BLaER1 (cell line): ENCODE data around the gene C5orf46.
"Not testable (repeated sequence)": the region's sequence is repeated elsewhere in the genome, so short reads cannot be mapped to it uniquely, and the experiment has no call there.

Experiments used
- H3K27ac ChIP-seq: shearing (Covaris generic); formaldehyde crosslinking; 2 replicates; pipeline ENCODE4 v1.8.1; 2022
- H3K27me3 ChIP-seq: shearing (Covaris generic); formaldehyde crosslinking; 2 replicates; pipeline ENCODE4 v1.8.1; 2022
- H3K36me3 ChIP-seq: shearing (Covaris generic); formaldehyde crosslinking; 2 replicates; pipeline ENCODE4 v1.8.1; 2022
- H3K4me1 ChIP-seq: shearing (Covaris generic); formaldehyde crosslinking; 2 replicates; pipeline ENCODE4 v1.8.1; 2022
- H3K4me2 ChIP-seq: shearing (Covaris generic); formaldehyde crosslinking; 2 replicates; pipeline ENCODE4 v1.8.1; 2022
- H3K4me3 ChIP-seq: shearing (Covaris generic); formaldehyde crosslinking; 2 replicates; pipeline ENCODE4 v1.8.1; 2022
- H3K9ac ChIP-seq: shearing (Covaris generic); formaldehyde crosslinking; 2 replicates; pipeline ENCODE4 v1.8.1; 2022
- H3K9me3 ChIP-seq: shearing (Covaris generic); formaldehyde crosslinking; 2 replicates; pipeline ENCODE4 v1.8.1; 2022
- H4K20me1 ChIP-seq: shearing (Covaris generic); formaldehyde crosslinking; 2 replicates; pipeline ENCODE4 v1.8.1; 2022
- Cebpa-rat ChIP-seq: shearing (Covaris generic); IDR thresholded peaks from 2 replicates; pipeline ENCODE4 v1.8.1; 2022

The C5orf46 gene

GRCh38 chr5:147878066-147878759, 28.1 kb downstream of the C5orf46 start, which contains the start of gene SCGB3A2:
Gene SCGB3A2 (plus strand): TSS chr5:147878711. CDS start chr5:147878804, 93 bp downstream.
- no peak within 1 kb of the TSS for H3K27ac ChIP-seq
- no peaks in the 10 kb centered on the region for H3K9me3 ChIP-seq
- no peak within 1 kb of the TSS for H3K4me3 ChIP-seq
- no peak within 1 kb of the TSS for H3K9ac ChIP-seq
- H3K36me3 ChIP-seq: no peaks in the 10 kb centered on the region
- no peaks in the 10 kb centered on the region for H3K4me1 ChIP-seq
- no peak for TF ChIP-seq Cebpa-rat
- H3K4me2 ChIP-seq: no peak within 1 kb of the TSS
- H3K27me3 ChIP-seq: no peaks in the 10 kb centered on the region
- H4K20me1 ChIP-seq: no peaks in the 10 kb centered on the region

- H3K9ac ChIP-seq: no peak overlapping the region
- H3K4me2 ChIP-seq: no peak overlapping the region
- H3K4me3 ChIP-seq: no peak overlapping the region
- no peaks in the 10 kb centered on the region for H3K27me3 ChIP-seq
- no peak for TF ChIP-seq Cebpa-rat
- no peaks in the 10 kb centered on the region for H4K20me1 ChIP-seq
- H3K9me3 ChIP-seq: no peaks in the 10 kb centered on the region
- H3K27ac ChIP-seq: no peak overlapping the region
- no peaks in the 10 kb centered on the region for H3K4me1 ChIP-seq
- H3K36me3 ChIP-seq: no peaks in the 10 kb centered on the region
These were observed 29.7 kb downstream of the C5orf46 start for GRCh38 chr5:147876626-147877025.

DNA sequence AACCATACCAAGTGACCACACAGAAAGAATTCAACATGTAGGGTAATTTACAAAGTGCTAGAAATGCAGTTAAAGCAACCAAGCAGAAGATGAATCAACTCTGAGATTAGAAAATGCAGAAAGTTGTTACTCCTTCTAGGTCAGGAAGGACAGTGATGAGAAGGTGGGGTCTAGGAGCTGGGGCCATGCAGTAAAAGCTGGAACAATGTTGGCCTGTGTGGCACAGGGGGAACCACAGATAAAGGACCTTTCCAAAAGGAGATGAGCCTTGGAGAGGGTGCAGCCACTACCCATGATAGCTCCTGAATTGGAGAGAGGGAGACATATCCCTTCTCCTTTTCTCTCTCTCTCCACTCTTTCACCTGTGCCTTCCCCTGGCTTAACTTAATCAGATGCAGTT, 30.2 kb downstream of the C5orf46 start:
- no peak overlapping the region for H3K4me2 ChIP-seq
- H3K27ac ChIP-seq: no peak overlapping the region
- H3K9me3 ChIP-seq: no peaks in the 10 kb centered on the region
- H3K4me3 ChIP-seq: no peak overlapping the region
- H3K4me1 ChIP-seq: no peaks in the 10 kb centered on the region
- TF ChIP-seq Cebpa-rat: no peak
- H4K20me1 ChIP-seq: no peaks in the 10 kb centered on the region
- no peaks in the 10 kb centered on the region for H3K27me3 ChIP-seq
- H3K9ac ChIP-seq: no peak overlapping the region
- H3K36me3 ChIP-seq: no peaks in the 10 kb centered on the region

DNA sequence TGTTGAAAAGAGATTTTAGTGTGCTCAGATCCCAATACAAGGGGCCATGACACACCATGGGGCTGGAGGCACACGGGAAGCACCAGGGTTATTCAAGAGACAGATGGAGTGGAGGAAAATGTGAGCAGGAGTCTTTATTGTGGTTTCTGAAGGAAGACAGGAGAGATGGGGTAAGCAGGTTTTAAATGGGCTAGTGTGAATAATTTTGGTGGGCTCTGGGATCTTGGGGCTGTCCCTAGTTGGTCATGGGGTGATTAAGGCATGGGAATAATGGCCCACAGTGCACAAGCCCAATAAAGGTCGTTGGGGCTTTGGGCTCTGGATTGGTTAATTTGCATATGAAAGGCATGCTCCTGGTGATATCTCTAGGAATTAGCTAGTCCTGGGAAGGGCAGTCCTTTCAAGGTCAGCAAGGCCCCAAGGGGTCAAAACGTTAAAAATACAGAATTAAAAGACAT, 31.4 kb downstream of the C5orf46 start:
- Histone ChIP-seq H3K9ac (no peak overlapping the region), H3K36me3 (no peaks in the 10 kb centered on the region), H3K27me3 (no peaks in the 10 kb centered on the region), H3K4me1 (no peaks in the 10 kb centered on the region), H3K9me3 (no peaks in the 10 kb centered on the region), H3K4me3 (no peak overlapping the region), H3K27ac (no peak overlapping the region), H3K4me2 (no peak overlapping the region), H4K20me1 (no peaks in the 10 kb centered on the region)
- no peak for TF ChIP-seq Cebpa-rat

DNA sequence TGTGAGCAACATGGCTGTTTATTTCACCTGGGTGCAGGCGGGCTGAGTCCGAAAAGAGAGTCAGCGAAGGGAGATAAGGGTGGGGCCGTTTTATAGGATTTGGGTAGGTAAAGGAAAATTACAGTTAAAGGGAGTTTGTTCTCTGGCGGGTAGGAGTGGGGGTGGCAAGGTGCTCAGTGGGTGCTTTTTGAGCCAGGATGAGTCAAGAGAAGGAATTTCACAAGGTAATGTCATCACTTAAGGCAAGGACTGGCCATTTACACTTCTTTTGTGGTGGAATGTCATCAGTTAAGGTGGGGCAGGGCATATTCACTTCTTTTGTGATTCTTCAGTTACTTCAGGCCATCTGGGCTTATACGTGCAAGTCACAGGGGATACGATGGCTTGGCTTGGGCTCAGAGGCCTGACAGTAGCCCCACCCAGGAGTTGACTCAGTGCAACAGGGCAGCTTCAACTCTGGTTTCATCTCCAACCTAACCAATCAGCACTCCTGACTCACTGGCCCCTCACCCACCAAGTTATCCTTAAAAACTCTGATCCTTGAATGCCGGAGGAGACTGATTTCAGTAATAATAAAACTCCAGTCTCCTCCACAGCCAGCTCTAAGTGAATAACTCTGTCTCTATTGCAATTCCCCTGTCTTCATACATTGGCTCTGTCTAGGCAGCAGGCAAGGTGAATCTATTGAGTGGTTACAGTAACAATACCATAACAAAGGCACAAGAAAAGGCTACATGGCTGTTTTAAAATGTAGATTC, 32.0 kb downstream of the C5orf46 start:
- not testable (repeated sequence) for H3K27ac ChIP-seq, H3K36me3 ChIP-seq, H3K4me1 ChIP-seq, H3K4me2 ChIP-seq, H3K9me3 ChIP-seq, H3K9ac ChIP-seq, H3K4me3 ChIP-seq, H4K20me1 ChIP-seq, H3K27me3 ChIP-seq

DNA sequence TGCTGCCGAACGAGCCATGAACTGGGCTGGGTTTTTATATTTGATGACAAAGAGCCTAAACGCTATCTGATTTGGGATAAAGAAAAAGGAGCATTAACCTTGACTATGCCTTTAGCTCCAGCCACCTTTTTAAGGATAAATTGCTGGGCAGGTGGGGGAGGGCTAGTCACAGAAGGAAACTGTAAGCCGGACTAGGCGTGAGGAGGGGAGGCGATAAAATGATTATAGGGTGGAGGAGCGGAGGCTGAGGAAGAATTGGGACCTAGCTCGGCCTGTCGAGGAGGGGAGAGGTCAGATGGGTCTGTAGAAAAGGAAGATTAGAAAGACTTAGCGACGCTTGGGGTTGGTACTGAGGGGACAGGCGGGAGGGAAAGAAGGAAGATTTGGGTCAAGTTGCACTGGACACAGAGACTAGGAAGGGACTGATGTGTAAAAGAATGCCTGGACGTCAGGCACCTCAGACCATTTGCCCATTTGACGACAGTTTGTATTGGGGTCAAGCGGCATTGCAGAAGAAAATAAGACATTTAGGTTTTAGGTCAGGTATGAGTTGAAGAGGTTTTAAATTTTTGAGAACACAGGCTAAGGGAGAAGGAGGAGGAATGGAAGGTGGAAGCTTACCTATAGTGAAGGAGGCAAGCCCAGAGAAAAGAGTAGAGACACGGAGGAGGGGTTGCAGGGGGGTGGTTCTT, 33.4 kb downstream of the C5orf46 start:
- H3K27ac ChIP-seq, H3K4me3 ChIP-seq, H3K27me3 ChIP-seq, H3K9ac ChIP-seq, H3K4me2 ChIP-seq, H3K4me1 ChIP-seq, H3K9me3 ChIP-seq, H4K20me1 ChIP-seq, H3K36me3 ChIP-seq: not testable (repeated sequence)

GRCh38 chr5:147871980-147872549, 34.3 kb downstream of the C5orf46 start:
- not testable (repeated sequence) for H4K20me1 ChIP-seq, H3K9me3 ChIP-seq, H3K27ac ChIP-seq, H3K27me3 ChIP-seq, H3K4me1 ChIP-seq, H3K36me3 ChIP-seq, H3K4me2 ChIP-seq, H3K9ac ChIP-seq, H3K4me3 ChIP-seq

DNA sequence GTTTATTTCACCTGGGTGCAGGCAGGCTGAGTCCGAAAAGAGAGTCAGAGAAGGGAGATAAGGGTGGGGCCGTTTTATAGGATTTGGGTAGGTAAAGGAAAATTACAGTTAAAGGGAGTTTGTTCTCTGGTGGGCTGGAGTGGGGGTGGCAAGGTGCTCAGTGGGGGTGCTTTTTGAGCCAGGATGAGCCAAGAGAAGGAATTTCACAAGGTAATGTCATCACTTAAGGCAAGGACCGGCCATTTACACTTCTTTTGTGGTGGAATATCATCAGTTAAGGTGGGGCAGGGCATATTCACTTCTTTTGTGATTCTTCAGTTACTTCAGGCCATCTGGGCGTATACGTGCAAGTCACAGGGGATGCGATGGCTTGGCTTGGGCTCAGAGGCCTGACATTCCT, 36.4 kb downstream of the C5orf46 start:
- H4K20me1 ChIP-seq, H3K27me3 ChIP-seq, H3K4me2 ChIP-seq, H3K27ac ChIP-seq, H3K4me1 ChIP-seq, H3K4me3 ChIP-seq, H3K36me3 ChIP-seq, H3K9ac ChIP-seq, H3K9me3 ChIP-seq: not testable (repeated sequence)

DNA sequence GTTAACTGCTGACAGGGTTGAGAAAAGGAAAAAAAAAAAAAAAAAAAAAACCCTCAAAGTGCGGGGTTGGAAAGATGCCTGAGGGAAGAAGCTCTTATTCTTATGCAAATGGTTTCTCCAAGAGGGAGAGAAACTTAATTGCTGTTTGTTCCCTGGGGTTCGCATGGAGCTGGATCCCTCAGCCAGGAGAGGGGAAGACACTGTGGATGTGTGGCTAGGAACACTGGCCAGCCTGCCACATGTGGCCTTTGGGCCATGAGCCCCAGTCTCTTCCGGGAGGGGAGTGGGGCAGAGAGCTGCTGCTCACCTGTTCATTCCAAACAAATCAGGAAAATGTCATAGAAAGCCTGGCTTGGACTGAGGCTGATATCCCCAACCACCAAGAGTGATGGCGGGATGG, 37.2 kb downstream of the C5orf46 start:
- Histone ChIP-seq H3K9me3 (no peaks in the 10 kb centered on the region), H4K20me1 (no peaks in the 10 kb centered on the region), H3K27me3 (no peaks in the 10 kb centered on the region), H3K4me3 (no peak overlapping the region), H3K4me1 (no peaks in the 10 kb centered on the region), H3K36me3 (no peaks in the 10 kb centered on the region), H3K4me2 (no peak overlapping the region), H3K27ac (no peak overlapping the region), H3K9ac (no peak overlapping the region)
- TF ChIP-seq Cebpa-rat: no peak
